Activated naive CD4-positive, alpha-beta T cell treated with anti-CD3 and anti-CD28 coated beads for 36 hours (primary cell): ENCODE measurements around the gene DOCK4. TPM values are rescaled to one million over a fixed set of nuclear protein-coding genes. Genes with fewer than 3 reads are reported as not detected.
A peak's percentile ranks its signal among the peaks of the same experiment; 100 is the strongest.
"Not testable (repeated sequence)": the region's sequence is repeated elsewhere in the genome, so short reads cannot be mapped to it uniquely, and the experiment has no call there.

Experiments
- CTCF ChIA-PET: fragments of 350-600 bp; sonication (Branson Sonifier 250); formaldehyde crosslinking; loops from one replicate; lab custom pipeline; 2021; ENCODE audit warnings: antibody characterized with exemption; lab: Charles Lee
- DNase-seq: peaks from one replicate; pipeline ENCODE4 v3.0.0-alpha.2; 2020
- H3K27ac Mint-ChIP-seq: one replicate; pipeline ENCODE4 v1.8.0; 2021; ENCODE audit warnings: mild to moderate bottlenecking, mixed read lengths
- H3K27me3 Mint-ChIP-seq: one replicate; pipeline ENCODE4 v1.8.0; 2021; ENCODE audit warnings: low read depth, mixed read lengths
- H3K36me3 Mint-ChIP-seq: one replicate; pipeline ENCODE4 v1.8.0; 2021; ENCODE audit warnings: low read depth, mixed read lengths
- H3K4me1 Mint-ChIP-seq: one replicate; pipeline ENCODE4 v1.8.0; 2021; ENCODE audit warnings: low read depth, mixed read lengths
- H3K4me3 Mint-ChIP-seq: one replicate; pipeline ENCODE4 v1.8.0; 2021; ENCODE audit warnings: mild to moderate bottlenecking, moderate library complexity, mixed read lengths
- H3K9me3 Mint-ChIP-seq: one replicate; pipeline ENCODE4 v1.8.0; 2021; ENCODE audit warnings: mixed read lengths
- intact Hi-C: fragments of 100-400 bp; cut with micrococcal nuclease; formaldehyde crosslinking; loops from one replicate; pipeline ENCODE4 v1.15.1; 2023
- total RNA-seq, 2 experiments: library from RNA; stranded (reverse); gene quantifications; one replicate each; pipeline ENCODE4 v1.2.3, GENCODE V29; 2021

Gene DOCK4, protein sequence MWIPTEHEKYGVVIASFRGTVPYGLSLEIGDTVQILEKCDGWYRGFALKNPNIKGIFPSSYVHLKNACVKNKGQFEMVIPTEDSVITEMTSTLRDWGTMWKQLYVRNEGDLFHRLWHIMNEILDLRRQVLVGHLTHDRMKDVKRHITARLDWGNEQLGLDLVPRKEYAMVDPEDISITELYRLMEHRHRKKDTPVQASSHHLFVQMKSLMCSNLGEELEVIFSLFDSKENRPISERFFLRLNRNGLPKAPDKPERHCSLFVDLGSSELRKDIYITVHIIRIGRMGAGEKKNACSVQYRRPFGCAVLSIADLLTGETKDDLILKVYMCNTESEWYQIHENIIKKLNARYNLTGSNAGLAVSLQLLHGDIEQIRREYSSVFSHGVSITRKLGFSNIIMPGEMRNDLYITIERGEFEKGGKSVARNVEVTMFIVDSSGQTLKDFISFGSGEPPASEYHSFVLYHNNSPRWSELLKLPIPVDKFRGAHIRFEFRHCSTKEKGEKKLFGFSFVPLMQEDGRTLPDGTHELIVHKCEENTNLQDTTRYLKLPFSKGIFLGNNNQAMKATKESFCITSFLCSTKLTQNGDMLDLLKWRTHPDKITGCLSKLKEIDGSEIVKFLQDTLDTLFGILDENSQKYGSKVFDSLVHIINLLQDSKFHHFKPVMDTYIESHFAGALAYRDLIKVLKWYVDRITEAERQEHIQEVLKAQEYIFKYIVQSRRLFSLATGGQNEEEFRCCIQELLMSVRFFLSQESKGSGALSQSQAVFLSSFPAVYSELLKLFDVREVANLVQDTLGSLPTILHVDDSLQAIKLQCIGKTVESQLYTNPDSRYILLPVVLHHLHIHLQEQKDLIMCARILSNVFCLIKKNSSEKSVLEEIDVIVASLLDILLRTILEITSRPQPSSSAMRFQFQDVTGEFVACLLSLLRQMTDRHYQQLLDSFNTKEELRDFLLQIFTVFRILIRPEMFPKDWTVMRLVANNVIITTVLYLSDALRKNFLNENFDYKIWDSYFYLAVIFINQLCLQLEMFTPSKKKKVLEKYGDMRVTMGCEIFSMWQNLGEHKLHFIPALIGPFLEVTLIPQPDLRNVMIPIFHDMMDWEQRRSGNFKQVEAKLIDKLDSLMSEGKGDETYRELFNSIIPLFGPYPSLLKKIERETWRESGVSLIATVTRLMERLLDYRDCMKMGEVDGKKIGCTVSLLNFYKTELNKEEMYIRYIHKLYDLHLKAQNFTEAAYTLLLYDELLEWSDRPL (N-terminal part only)
- total RNA-seq = under 1 TPM; 0.43 to 0.62 TPM

DNA sequence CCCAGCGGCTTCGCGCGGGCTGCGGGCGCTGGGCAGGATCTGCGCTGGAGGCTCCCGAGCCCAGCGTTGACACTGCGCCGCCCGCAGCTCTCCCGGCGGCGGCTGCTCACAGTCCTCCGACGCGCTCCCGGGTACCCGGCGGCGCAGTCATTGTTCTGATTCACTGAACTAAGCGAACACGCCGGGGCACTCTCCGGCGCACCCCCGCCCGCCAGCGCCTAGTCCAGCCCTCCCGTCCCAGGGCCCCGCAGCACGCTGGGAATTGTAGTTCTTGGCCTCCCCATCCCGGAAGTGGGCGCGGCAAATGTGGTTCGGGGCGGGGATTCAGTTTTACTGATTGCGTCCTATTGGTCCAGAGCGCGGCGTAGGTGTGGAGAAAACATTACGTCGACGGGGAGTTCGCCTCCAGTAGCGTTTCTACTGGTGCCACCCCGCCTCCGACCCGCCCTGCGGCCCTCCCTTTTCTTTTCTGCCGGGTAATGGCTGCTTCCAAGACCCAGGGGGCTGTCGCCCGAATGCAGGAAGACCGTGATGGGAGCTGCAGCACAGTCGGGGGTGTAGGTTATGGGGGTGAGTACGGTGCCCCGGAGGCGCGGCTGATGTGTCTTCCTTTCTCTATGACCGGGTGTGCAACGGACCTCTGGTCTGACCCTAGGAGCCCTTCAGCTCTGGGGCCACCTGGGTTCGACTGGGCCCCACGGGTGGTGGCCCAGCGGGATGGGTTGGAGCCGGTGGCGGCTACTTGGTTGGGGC lies at the start of gene DOCK4, which contains the start of gene ZNF277:
TSS of gene DOCK4 (minus strand) at position 162 of the 753 bp plus-strand sequence. CDS start 261 bp downstream, outside the sequence.
TSS of gene ZNF277 (plus strand) at position 458 of the 753 bp plus-strand sequence. CDS start at position 480, 22 bp downstream.
- peaks cover 5% of the 10 kb centered on the region for H3K36me3 Mint-ChIP-seq
- H3K9me3 Mint-ChIP-seq = no peaks in the 10 kb centered on the region
- H3K27me3 Mint-ChIP-seq = peaks cover 28% of the 10 kb centered on the region
- peaks cover 35% of the 10 kb centered on the region for H3K4me1 Mint-ChIP-seq
- H3K4me3 Mint-ChIP-seq = peak within 1 kb of the TSS; percentile 97
- peak within 1 kb of the TSS; percentile 71 for H3K27ac Mint-ChIP-seq
- CTCF ChIA-PET = interaction anchor here (0.6 to 1.3 kb wide), 3 partner anchors 9 to 187 kb away, joined by 4 read pairs; no protein-coding TSS in a partner anchor
- intact Hi-C loops = loop anchor here (1.0 to 5.0 kb wide), 8 partner anchors 186 to 1194 kb away; partner anchors contain the start of genes IFRD1, IMMP2L, LRRN3 and SMIM30
- peak; percentile 99 for DNase-seq

GRCh38 chr7:112255388-112255720 lies 49.2 kb upstream of the DOCK4 start:
- Mint-ChIP-seq H3K4me1 (peaks cover 35% of the 10 kb centered on the region), H3K36me3 (peaks cover 3% of the 10 kb centered on the region), H3K4me3 (no peak overlapping the region), H3K9me3 (no peaks in the 10 kb centered on the region), H3K27me3 (no peaks in the 10 kb centered on the region), H3K27ac (no peak overlapping the region)
- intact Hi-C loops = no loop called here
- CTCF ChIA-PET = no interaction called here
- no peak for DNase-seq

- CTCF ChIA-PET = no interaction called here
- peaks cover 35% of the 10 kb centered on the region for H3K4me1 Mint-ChIP-seq
- no peak overlapping the region for H3K4me3 Mint-ChIP-seq
- DNase-seq = no peak
- intact Hi-C loops = no loop called here
- no peak overlapping the region for H3K27ac Mint-ChIP-seq
- no peaks in the 10 kb centered on the region for H3K27me3 Mint-ChIP-seq
- no peaks in the 10 kb centered on the region for H3K9me3 Mint-ChIP-seq
- H3K36me3 Mint-ChIP-seq = peaks cover 3% of the 10 kb centered on the region
Observed at GRCh38 chr7:112254709-112255387, 48.6 kb upstream of the DOCK4 start.

- intact Hi-C loops = no loop called here
- Mint-ChIP-seq H3K4me3 (no peak overlapping the region), H3K4me1 (peaks cover 35% of the 10 kb centered on the region), H3K9me3 (no peaks in the 10 kb centered on the region), H3K36me3 (peaks cover 3% of the 10 kb centered on the region), H3K27ac (no peak overlapping the region), H3K27me3 (no peaks in the 10 kb centered on the region)
- no peak for DNase-seq
- CTCF ChIA-PET = no interaction called here
Observed at GRCh38 chr7:112254156-112254555, 48.0 kb upstream of the DOCK4 start.

GRCh38 chr7:112252691-112253090 lies 46.5 kb upstream of the DOCK4 start:
- no peak overlapping the region for H3K27ac Mint-ChIP-seq
- CTCF ChIA-PET = no interaction called here
- no peak for DNase-seq
- H3K36me3 Mint-ChIP-seq = peaks cover 3% of the 10 kb centered on the region
- H3K4me1 Mint-ChIP-seq = peaks cover 35% of the 10 kb centered on the region
- intact Hi-C loops = no loop called here
- H3K27me3 Mint-ChIP-seq = no peaks in the 10 kb centered on the region
- H3K4me3 Mint-ChIP-seq = no peak overlapping the region
- H3K9me3 Mint-ChIP-seq = no peaks in the 10 kb centered on the region

DNA sequence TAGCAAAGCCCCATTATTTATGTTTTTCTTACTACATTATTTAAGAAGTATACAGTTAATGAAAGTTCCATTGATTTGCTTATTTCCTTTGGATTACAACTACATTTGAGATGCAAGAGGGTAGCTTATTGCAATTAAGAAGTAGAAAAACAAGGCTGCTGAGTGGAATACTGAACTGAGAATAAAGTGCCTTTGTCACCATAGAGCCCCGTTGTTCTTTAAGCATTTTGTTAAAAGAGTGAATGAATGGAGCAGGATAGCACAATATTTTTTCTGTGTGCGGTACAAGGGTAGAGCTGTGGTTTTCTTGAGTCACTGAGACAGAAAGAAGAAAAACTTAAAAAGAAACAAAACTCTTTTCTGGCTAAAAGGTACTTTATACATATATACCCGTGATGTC lies 45.9 kb upstream of the DOCK4 start:
- Mint-ChIP-seq H3K9me3 (peaks cover 2% of the 10 kb centered on the region), H3K27me3 (no peaks in the 10 kb centered on the region), H3K36me3 (peaks cover 5% of the 10 kb centered on the region), H3K4me1 (peaks cover 35% of the 10 kb centered on the region), H3K4me3 (no peak overlapping the region), H3K27ac (no peak overlapping the region)
- no peak for DNase-seq
- CTCF ChIA-PET = no interaction called here
- intact Hi-C loops = no loop called here

DNA sequence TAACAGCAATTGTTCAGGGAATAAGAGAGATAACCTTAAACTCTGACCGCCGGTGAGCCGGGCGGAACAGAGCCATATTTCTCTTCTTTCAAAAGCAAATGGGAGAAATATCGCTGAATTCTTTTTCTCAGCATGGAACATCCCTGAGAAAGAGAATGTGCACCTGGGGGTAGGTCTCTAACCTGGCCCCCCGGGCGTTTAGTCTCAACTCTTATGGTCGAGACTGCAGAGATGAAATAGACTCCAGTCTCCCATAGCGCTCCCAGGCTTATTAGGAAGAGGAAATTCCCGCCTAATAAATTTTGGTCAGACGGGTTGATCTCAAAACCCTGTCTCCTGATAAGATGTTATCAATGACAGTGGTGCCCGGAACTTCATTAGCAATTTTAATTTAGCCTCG lies 43.8 kb upstream of the DOCK4 start:
- intact Hi-C loops, H3K36me3 Mint-ChIP-seq, H3K4me3 Mint-ChIP-seq, DNase-seq, H3K27me3 Mint-ChIP-seq, H3K9me3 Mint-ChIP-seq, CTCF ChIA-PET, H3K27ac Mint-ChIP-seq: not testable (repeated sequence)
- H3K4me1 Mint-ChIP-seq = peaks cover 32% of the 10 kb centered on the region

DNA sequence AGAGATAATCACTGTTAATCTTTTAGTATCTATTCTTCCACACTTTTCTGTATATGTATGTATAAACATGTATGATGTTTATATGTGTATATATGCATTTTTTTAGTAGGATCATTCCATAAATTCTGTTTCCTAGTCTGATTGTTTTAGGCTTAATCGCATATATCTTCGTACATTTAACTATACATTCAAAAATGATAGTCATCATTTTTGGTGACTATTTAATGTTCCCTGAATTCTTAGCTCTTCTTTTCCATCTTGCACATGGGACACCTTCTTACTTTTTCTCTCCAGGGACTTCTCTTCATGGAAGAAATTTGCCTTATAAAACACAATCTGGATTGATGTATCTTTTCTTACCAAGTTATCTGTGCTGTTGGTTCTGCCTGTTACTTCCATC lies 42.4 kb upstream of the DOCK4 start:
- Mint-ChIP-seq H3K4me1 (peaks cover 22% of the 10 kb centered on the region), H3K9me3 (peaks cover 3% of the 10 kb centered on the region), H3K36me3 (peaks cover 6% of the 10 kb centered on the region), H3K4me3 (no peak overlapping the region), H3K27ac (no peak overlapping the region), H3K27me3 (no peaks in the 10 kb centered on the region)
- intact Hi-C loops = no loop called here
- CTCF ChIA-PET = no interaction called here
- DNase-seq = no peak

DNA sequence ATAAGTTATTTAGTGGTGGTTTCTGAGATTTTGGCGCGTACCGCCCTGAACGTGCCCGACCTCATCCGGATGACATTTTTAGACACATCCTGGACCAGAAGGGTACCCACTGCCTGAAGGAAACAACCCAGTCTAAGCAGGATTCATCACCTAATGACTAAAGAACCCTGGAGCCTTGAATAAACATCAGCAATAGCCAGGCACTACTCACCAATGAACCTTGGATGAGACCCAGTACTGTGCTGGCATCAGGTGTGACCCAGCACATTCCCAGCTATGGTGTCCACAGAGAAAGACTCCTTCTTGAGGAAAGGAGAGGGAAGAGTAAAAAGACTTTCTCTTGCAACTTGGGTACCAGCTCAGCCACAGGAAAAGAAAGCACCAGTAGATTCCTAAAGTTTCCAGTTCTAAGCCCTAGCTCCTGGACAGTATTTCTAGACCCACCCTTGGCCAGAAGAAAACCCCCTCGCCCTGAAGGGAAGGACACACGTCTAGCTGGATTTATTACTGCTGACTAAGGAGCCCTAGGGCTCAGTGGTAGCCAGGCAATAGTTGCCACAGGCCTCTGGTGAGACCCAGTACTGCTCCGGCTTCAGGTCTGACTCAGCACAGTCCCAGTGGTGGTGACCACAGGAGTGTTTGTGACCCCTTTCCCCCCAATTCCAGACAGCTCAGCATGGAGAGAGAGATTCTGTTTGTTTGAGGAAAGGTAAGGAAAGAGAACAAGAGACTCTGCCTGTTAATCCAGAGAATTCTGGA lies 32.8 kb upstream of the DOCK4 start:
- no peak overlapping the region for H3K4me3 Mint-ChIP-seq
- H3K27me3 Mint-ChIP-seq = no peaks in the 10 kb centered on the region

DNA sequence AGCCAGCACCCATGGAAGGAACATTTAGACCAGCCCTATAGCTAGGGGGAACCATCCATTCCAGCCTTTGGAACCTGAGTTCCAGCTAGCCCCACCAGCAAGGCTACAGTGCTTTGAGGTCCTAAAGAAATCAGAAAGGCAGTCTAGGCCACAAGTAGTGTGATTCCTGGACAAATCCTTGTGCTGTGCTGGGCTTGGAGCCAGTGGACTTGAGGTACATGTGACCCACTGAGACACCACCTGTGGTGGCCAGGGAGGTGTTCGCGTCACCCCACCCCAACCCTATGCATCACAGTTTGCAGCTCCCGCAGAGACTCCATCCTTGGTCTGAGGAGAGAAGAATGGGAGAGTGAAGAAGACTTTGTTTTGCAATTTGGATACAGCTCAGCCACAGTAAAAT lies 32.1 kb upstream of the DOCK4 start:
- Mint-ChIP-seq H3K27me3 (no peaks in the 10 kb centered on the region), H3K27ac (no peak overlapping the region), H3K4me1 (no peaks in the 10 kb centered on the region), H3K4me3 (no peak overlapping the region), H3K9me3 (peaks cover 6% of the 10 kb centered on the region), H3K36me3 (peaks cover 16% of the 10 kb centered on the region)
- intact Hi-C loops = no loop called here
- DNase-seq = no peak
- CTCF ChIA-PET = no interaction called here

More for the DNA sequence above, 32.8 kb upstream of the DOCK4 start:
- Mint-ChIP-seq H3K27ac (no peak overlapping the region), H3K9me3 (peaks cover 6% of the 10 kb centered on the region), H3K4me1 (no peaks in the 10 kb centered on the region), H3K36me3 (peaks cover 17% of the 10 kb centered on the region)
- CTCF ChIA-PET = interaction anchor here (0.7 kb wide), 1 partner anchor 138 kb away, joined by 3 read pairs; no protein-coding TSS in a partner anchor
- DNase-seq = no peak
- intact Hi-C loops = no loop called here
